PC-9 (cell line): ENCODE results near the gene CRIP2. TPM values are rescaled to one million over a fixed set of nuclear protein-coding genes. Genes with fewer than 3 reads are reported as not detected.

Source experiments
- BruUV-seq: library from RNA; stranded (reverse); fragments of 400-500 nt; replicated peaks from 2 replicates; lab custom pipeline; 2021; lab: Mats Ljungman, UMichigan
- CTCF ChIA-PET: fragments of 300-600 bp; sonication (Branson Sonifier 250); formaldehyde crosslinking; loops from one replicate; lab custom pipeline; 2022; ENCODE audit warnings: antibody characterized with exemption; lab: Charles Lee
- POLR2A ChIA-PET: fragments of 300-600 bp; sonication (Branson Sonifier 250); formaldehyde crosslinking; loops from one replicate; lab custom pipeline; 2022; ENCODE audit warnings: antibody characterized with exemption; ENCODE audit not compliant: unreplicated experiment; lab: Charles Lee
- DNase-seq, 2 experiments: peaks; one replicate each; pipeline versions ENCODE4 v3.0.0 to v3.0.0-alpha.2; 2015 to 2022; ENCODE audit warnings: mixed read lengths in 1 of 2
- H2AFZ ChIP-seq: fragments of 200-600 bp; sonication (generic); 2 replicates; pipeline ENCODE4 v1.8.1; 2017; ENCODE audit warnings: antibody characterized with exemption
- H3F3A ChIP-seq: fragments of 200-600 bp; sonication (generic); 2 replicates; pipeline ENCODE4 v1.8.1; 2017; ENCODE audit warnings: antibody characterized with exemption, mild to moderate bottlenecking, low read depth; ENCODE audit not compliant: insufficient read depth
- H3K27ac ChIP-seq: fragments of 200-600 bp; sonication (generic); 2 replicates; pipeline ENCODE4 v1.6.1; 2016; ENCODE audit warnings: mixed run types
- H3K27me3 ChIP-seq: fragments of 200-600 bp; sonication (generic); 2 replicates; pipeline ENCODE4 v1.6.1; 2016; ENCODE audit warnings: low read depth, mixed run types; ENCODE audit not compliant: insufficient read depth
- H3K36me3 ChIP-seq: fragments of 200-600 bp; sonication (generic); 2 replicates; pipeline ENCODE4 v1.6.1; 2016; ENCODE audit warnings: low read depth, mixed run types
- H3K4me1 ChIP-seq: fragments of 200-600 bp; sonication (generic); replicated peaks from 2 replicates; pipeline ENCODE4 v1.6.1; 2016; ENCODE audit warnings: mixed run types; ENCODE audit not compliant: insufficient read depth
- H3K4me2 ChIP-seq: fragments of 200-600 bp; sonication (generic); 2 replicates; pipeline ENCODE4 v1.6.1; 2017; ENCODE audit warnings: mixed run types
- H3K4me3 ChIP-seq: fragments of 200-600 bp; sonication (generic); 2 replicates; pipeline ENCODE4 v1.6.1; 2016; ENCODE audit warnings: mixed run types
- H3K79me2 ChIP-seq: fragments of 200-600 bp; sonication (generic); 2 replicates; pipeline ENCODE4 v1.6.1; 2017; ENCODE audit warnings: low read depth, mixed run types
- H3K9me2 ChIP-seq: fragments of 200-600 bp; sonication (generic); 2 replicates; pipeline ENCODE4 v1.8.1; 2017; ENCODE audit warnings: mild to moderate bottlenecking; ENCODE audit not compliant: insufficient read depth
- H3K9me3 ChIP-seq: fragments of 200-600 bp; sonication (generic); 2 replicates; pipeline ENCODE4 v1.8.1; 2016; ENCODE audit warnings: low read depth; ENCODE audit not compliant: insufficient read depth
- H4K20me1 ChIP-seq: fragments of 200-600 bp; sonication (generic); 2 replicates; pipeline ENCODE4 v1.8.1; 2017; ENCODE audit not compliant: insufficient read depth
- CTCF ChIP-seq: fragments of 200-600 bp; sonication (generic); conservative IDR thresholded peaks from 2 replicates; pipeline ENCODE4 v1.6.1; 2017; ENCODE audit warnings: mixed run types, antibody characterized with exemption, mild to moderate bottlenecking, moderate library complexity
- EZH2 ChIP-seq: fragments of 200-600 bp; sonication (generic); IDR thresholded peaks from 2 replicates; pipeline ENCODE4 v1.8.0; 2017; ENCODE audit warnings: antibody characterized with exemption, low read depth
- intact Hi-C: fragments of 100-400 bp; cut with micrococcal nuclease; formaldehyde crosslinking; loops from one replicate; pipeline ENCODE4 v1.10.0; 2022; ENCODE audit not compliant: unreplicated experiment
- total RNA-seq: library from RNA; stranded (reverse); gene quantifications from 2 replicates; pipeline ENCODE4 v1.2.3, GENCODE V29; 2021

The CRIP2 gene
- total RNA-seq, 1 experiment from 2014 or later = 50.2 TPM

GRCh38 chr14:105466531-105467248 lies 7.9 kb upstream of the CRIP2 start:
- H3F3A ChIP-seq = peaks cover 19% of the 10 kb centered on the region; the same call in 1 of the 2 replicates
- H2AFZ ChIP-seq = no peak overlapping the region
- H3K4me2 ChIP-seq = peak overlapping the region; percentile 55; the same call in 1 of the 2 replicates
- H3K36me3 ChIP-seq = peaks cover 5% of the 10 kb centered on the region; the same call in 1 of the 2 replicates
- DNase-seq = peak in 1 of 2 experiments; percentile 66
- peaks cover 37% of the 10 kb centered on the region for H3K4me1 ChIP-seq
- intact Hi-C loops = loop anchor here (2.0 to 5.0 kb wide), 2 partner anchors 14 to 49 kb away; partner anchors contain the start of gene MTA1
- no peak overlapping the region for H3K4me3 ChIP-seq
- no peak overlapping the region for H3K27ac ChIP-seq
- no peaks in the 10 kb centered on the region for H3K9me3 ChIP-seq
- POLR2A ChIA-PET = no interaction called here
- H3K79me2 ChIP-seq = no peaks in the 10 kb centered on the region
- no TSS peak for BruUV-seq
- no peaks in the 10 kb centered on the region for H3K9me2 ChIP-seq
- TF ChIP-seq EZH2 (no peak), CTCF (no peak)
- no peaks in the 10 kb centered on the region for H3K27me3 ChIP-seq
- CTCF ChIA-PET = no interaction called here
- H4K20me1 ChIP-seq = 0 out of 2 replicates have a peak, but pooled peaks cover 8% of the 10 kb centered on the region

GRCh38 chr14:105467249-105467941 lies 7.2 kb upstream of the CRIP2 start:
- Histone ChIP-seq H3K27ac (no peak overlapping the region), H3K9me2 (no peaks in the 10 kb centered on the region), H3K79me2 (no peaks in the 10 kb centered on the region), H3K9me3 (no peaks in the 10 kb centered on the region), H3K27me3 (no peaks in the 10 kb centered on the region), H4K20me1 (peaks cover 8% of the 10 kb centered on the region; the same call in 1 of the 2 replicates), H3K4me1 (peaks cover 44% of the 10 kb centered on the region), H3F3A (peaks cover 24% of the 10 kb centered on the region; the same call in 1 of the 2 replicates), H3K36me3 (peaks cover 5% of the 10 kb centered on the region; the same call in 1 of the 2 replicates), H3K4me3 (no peak overlapping the region), H2AFZ (no peak overlapping the region), H3K4me2 (peak overlapping the region; percentile 55)
- CTCF ChIA-PET = no interaction called here
- DNase-seq = peak; percentile 74 to 85
- no peak for TF ChIP-seq EZH2
- TF ChIP-seq CTCF = no peak
- no TSS peak for BruUV-seq
- intact Hi-C loops = loop anchor here (2.0 to 5.0 kb wide), 2 partner anchors 13 to 50 kb away; partner anchors contain the start of gene MTA1
- POLR2A ChIA-PET = no interaction called here

- peaks cover 50% of the 10 kb centered on the region for H3K4me1 ChIP-seq
- no peak overlapping the region for H2AFZ ChIP-seq
- no peaks in the 10 kb centered on the region for H3K79me2 ChIP-seq
- intact Hi-C loops = loop anchor here (2.0 to 5.0 kb wide), 2 partner anchors 13 to 51 kb away; partner anchors contain the start of gene MTA1
- H3K27me3 ChIP-seq = no peaks in the 10 kb centered on the region
- H3K9me3 ChIP-seq = no peaks in the 10 kb centered on the region
- H3K27ac ChIP-seq = no peak overlapping the region
- H4K20me1 ChIP-seq = peaks cover 8% of the 10 kb centered on the region; the same call in 1 of the 2 replicates
- no peak for DNase-seq
- CTCF ChIA-PET = no interaction called here
- H3K4me3 ChIP-seq = no peak overlapping the region
- H3K9me2 ChIP-seq = no peaks in the 10 kb centered on the region
- 0 out of 2 replicates have a peak overlapping the region, but pooled peaks have one; percentile 55 for H3K4me2 ChIP-seq
- TF ChIP-seq EZH2 = no peak
- no peak for TF ChIP-seq CTCF
- POLR2A ChIA-PET = no interaction called here
- H3K36me3 ChIP-seq = peaks cover 5% of the 10 kb centered on the region; the same call in 1 of the 2 replicates
- no TSS peak for BruUV-seq
- peaks cover 30% of the 10 kb centered on the region; the same call in 1 of the 2 replicates for H3F3A ChIP-seq
Measured at GRCh38 chr14:105467942-105468471, 6.6 kb upstream of the CRIP2 start.
